Gastrocnemius medialis (tissue), 4 donors: ENCODE measurements around the gene CCNI2. TPM values are rescaled to one million over a fixed set of nuclear protein-coding genes. Genes with fewer than 3 reads are reported as not detected.

Experiments used
- ATAC-seq, 2 donors: fragments of 150-250 bp; one replicate each; pipeline ENCODE4 v1.9.1; 2016
- DNase-seq, 2 donors: peaks; one replicate each; pipeline ENCODE4 v3.0.0-alpha.2; 2019
- H3K27ac ChIP-seq, 4 donors: fragments of 200-600 bp; sonication (generic); 1 replicate in 1 of 4; 2 replicates in 3 of 4; pipeline ENCODE4 v1.5.1; 2016 to 2018; ENCODE audit warnings: mild to moderate bottlenecking in 2 of 4, moderate library complexity in 1 of 4
- H3K27me3 ChIP-seq, 3 donors: fragments of 200-600 bp; sonication (generic) in 2 of 3; 1 replicate in 1 of 3; 2 replicates in 2 of 3; pipeline versions ENCODE4 v1.5.1 to v1.6.0; 2016 to 2019; ENCODE audit warnings: mild to moderate bottlenecking in 1 of 3, moderate library complexity in 1 of 3
- H3K36me3 ChIP-seq, 2 donors: fragments of 200-600 bp; sonication (generic) in 1 of 2; one replicate each; pipeline ENCODE4 v1.5.1; 2017 to 2018
- H3K4me1 ChIP-seq, 2 donors: fragments of 200-600 bp; sonication (generic) in 1 of 2; one replicate each; pipeline ENCODE4 v1.5.1; 2016 to 2017; ENCODE audit warnings: mild to moderate bottlenecking in 2 of 2
- H3K4me3 ChIP-seq, 4 donors: fragments of 200-600 bp; sonication (generic) in 3 of 4; 1 replicate in 1 of 4; 2 replicates in 3 of 4; pipeline ENCODE4 v1.5.1; 2016 to 2019; ENCODE audit warnings: mild to moderate bottlenecking in 2 of 4
- H3K9me3 ChIP-seq, 3 donors: fragments of 200-600 bp; sonication (generic) in 2 of 3; 1 replicate in 1 of 3; 2 replicates in 2 of 3; pipeline ENCODE4 v1.5.1; 2016 to 2019
- POLR2A ChIP-seq, 2 donors: fragments of 450-650 bp; IDR thresholded peaks; one replicate each; pipeline ENCODE4 v1.6.1; 2017; ENCODE audit warnings: antibody characterized with exemption in 2 of 2, mild to moderate bottlenecking in 2 of 2, moderate library complexity in 2 of 2
- in situ Hi-C, 4 donors: fragments of 200-750 bp; cut with MboI; loops; one replicate each; pipeline versions ENCODE4 v1.15.0 to v1.8.0; 2017; ENCODE audit warnings: low sequenced_read_pairs in 4 of 4
- intact Hi-C: fragments of 100-400 bp; cut with DNase I; formaldehyde crosslinking; loops from one replicate; pipeline ENCODE4 v1.15.1; 2023; ENCODE audit warnings: low total_unique reads
- total RNA-seq, 4 donors: library from RNA; depleted of rRNA; stranded (reverse); fragments of >200 nt; gene quantifications; one replicate each; pipeline versions ENCODE4 v1.1.0 to v1.2.3, GENCODE V29; 2016
- TF ChIP-seq, protein P1 (sequence below), 5 experiments: fragments of 450-650 bp in 3 of 5; fragments of 200-600 bp in 2 of 5; sonication (generic) in 2 of 5; IDR thresholded peaks in 4 of 5; conservative IDR thresholded peaks in 1 of 5; 1 replicate in 4 of 5; 2 replicates in 1 of 5; pipeline ENCODE4 v1.5.1; 2016 to 2019; ENCODE audit warnings: antibody characterized with exemption in 5 of 5, mild to moderate bottlenecking in 3 of 5, moderate library complexity in 3 of 5

Gene CCNI2
- total RNA-seq, 4 donors from 2014 or later, result not detected

DNA sequence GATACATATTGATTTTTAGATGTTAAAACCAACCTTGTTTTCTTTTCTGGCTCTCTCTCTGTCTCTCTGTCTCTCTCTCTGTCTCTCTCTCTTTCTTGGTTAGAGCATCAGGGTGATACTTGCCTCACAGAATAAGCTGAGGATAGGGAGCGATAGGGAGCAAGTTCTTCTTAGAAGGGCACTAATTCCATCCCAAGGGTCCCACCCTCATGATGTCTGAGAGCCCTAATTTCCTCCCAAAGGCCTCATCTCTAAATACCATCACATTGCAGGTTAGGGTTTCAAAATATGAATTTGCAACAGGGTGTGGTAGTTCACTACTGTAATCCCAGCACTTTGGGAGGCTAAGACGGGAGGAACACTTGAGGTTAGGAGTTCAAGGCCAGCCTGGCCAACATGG is 5.1 kb upstream of the CCNI2 start:
- intact Hi-C loops (no loop called here), in situ Hi-C loops (loop anchor here in 1 of 4 donors (10.0 kb wide), 1 partner anchor 83 kb away; no protein-coding TSS in a partner anchor)
- TF ChIP-seq POLR2A (IDR thresholded peaks at IDR 0.05), result no peak
- TF ChIP-seq, protein P1, sequence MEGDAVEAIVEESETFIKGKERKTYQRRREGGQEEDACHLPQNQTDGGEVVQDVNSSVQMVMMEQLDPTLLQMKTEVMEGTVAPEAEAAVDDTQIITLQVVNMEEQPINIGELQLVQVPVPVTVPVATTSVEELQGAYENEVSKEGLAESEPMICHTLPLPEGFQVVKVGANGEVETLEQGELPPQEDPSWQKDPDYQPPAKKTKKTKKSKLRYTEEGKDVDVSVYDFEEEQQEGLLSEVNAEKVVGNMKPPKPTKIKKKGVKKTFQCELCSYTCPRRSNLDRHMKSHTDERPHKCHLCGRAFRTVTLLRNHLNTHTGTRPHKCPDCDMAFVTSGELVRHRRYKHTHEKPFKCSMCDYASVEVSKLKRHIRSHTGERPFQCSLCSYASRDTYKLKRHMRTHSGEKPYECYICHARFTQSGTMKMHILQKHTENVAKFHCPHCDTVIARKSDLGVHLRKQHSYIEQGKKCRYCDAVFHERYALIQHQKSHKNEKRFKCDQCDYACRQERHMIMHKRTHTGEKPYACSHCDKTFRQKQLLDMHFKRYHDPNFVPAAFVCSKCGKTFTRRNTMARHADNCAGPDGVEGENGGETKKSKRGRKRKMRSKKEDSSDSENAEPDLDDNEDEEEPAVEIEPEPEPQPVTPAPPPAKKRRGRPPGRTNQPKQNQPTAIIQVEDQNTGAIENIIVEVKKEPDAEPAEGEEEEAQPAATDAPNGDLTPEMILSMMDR (IDR thresholded peaks at IDR 0.05 in 4 of 5, conservative IDR thresholded peaks at IDR 0.05 in 1 of 5), result no peak
- no peak overlapping the region for H3K4me3 ChIP-seq
- no peaks in the 10 kb centered on the region for H3K4me1 ChIP-seq
- no peaks in the 10 kb centered on the region for H3K36me3 ChIP-seq
- DNase-seq, result no peak
- no peak overlapping the region for H3K27ac ChIP-seq
- no peak for ATAC-seq
- H3K9me3 ChIP-seq, result no peaks in the 10 kb centered on the region
- H3K27me3 ChIP-seq, result peaks cover 25 to 30% (median 26%) of the 10 kb centered on the region in 3 donors

GRCh38 chr5:132742626-132743025 is 4.6 kb upstream of the CCNI2 start:
- no peak overlapping the region for H3K27ac ChIP-seq
- no peaks in the 10 kb centered on the region for H3K36me3 ChIP-seq
- peaks cover 28 to 33% (median 31%) of the 10 kb centered on the region in 3 donors for H3K27me3 ChIP-seq
- DNase-seq, result no peak
- TF ChIP-seq, protein P1 (IDR thresholded peaks at IDR 0.05 in 4 of 5, conservative IDR thresholded peaks at IDR 0.05 in 1 of 5), result no peak
- no peak for TF ChIP-seq POLR2A (IDR thresholded peaks at IDR 0.05)
- intact Hi-C loops (no loop called here), in situ Hi-C loops (loop anchor here in 1 of 4 donors (10.0 kb wide), 1 partner anchor 82 kb away; no protein-coding TSS in a partner anchor)
- no peaks in the 10 kb centered on the region for H3K9me3 ChIP-seq
- no peak for ATAC-seq
- H3K4me3 ChIP-seq, result no peak overlapping the region
- H3K4me1 ChIP-seq, result no peaks in the 10 kb centered on the region

GRCh38 chr5:132744659-132745058 is 2.6 kb upstream of the CCNI2 start:
- intact Hi-C loops (no loop called here), in situ Hi-C loops (loop anchor here in 1 of 4 donors (10.0 kb wide), 1 partner anchor 80 kb away; no protein-coding TSS in a partner anchor)
- Histone ChIP-seq H3K36me3 (no peaks in the 10 kb centered on the region), H3K4me3 (no peak overlapping the region), H3K27me3 (peaks cover 28 to 37% (median 37%) of the 10 kb centered on the region in 3 donors), H3K9me3 (no peaks in the 10 kb centered on the region), H3K27ac (no peak overlapping the region), H3K4me1 (no peaks in the 10 kb centered on the region)
- ATAC-seq (no peak), DNase-seq (no peak)
- TF ChIP-seq, protein P1 (IDR thresholded peaks at IDR 0.05 in 4 of 5, conservative IDR thresholded peaks at IDR 0.05 in 1 of 5), result no peak
- TF ChIP-seq POLR2A (IDR thresholded peaks at IDR 0.05), result no peak

DNA sequence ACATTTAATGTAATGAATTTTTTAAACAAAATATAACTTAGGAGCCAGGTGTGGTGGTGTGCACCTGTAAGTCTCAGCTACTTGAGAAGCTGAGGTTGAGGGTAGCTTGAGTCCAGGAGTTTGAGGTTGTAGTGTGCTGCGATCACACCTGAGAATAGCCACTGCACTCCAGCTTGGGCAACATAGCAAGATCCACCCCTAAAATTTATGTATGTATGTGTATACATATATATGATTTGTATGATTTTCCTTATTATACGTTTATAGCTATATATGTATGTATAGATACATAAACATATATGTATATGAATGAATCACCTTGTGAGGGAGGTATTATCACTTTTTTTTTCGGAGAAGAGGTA is 653 bp upstream of the CCNI2 start:
- intact Hi-C loops (loop anchor here (2.0 kb wide), 1 partner anchor 74 kb away; no protein-coding TSS in a partner anchor), in situ Hi-C loops (loop anchor here in 1 of 4 donors (10.0 kb wide), 1 partner anchor 78 kb away; no protein-coding TSS in a partner anchor)
- Histone ChIP-seq H3K27ac (no peak overlapping the region), H3K27me3 (peaks cover 28 to 37% (median 37%) of the 10 kb centered on the region in 3 donors), H3K4me3 (peak overlapping the region in 1 of 4 donors; percentile 42), H3K9me3 (no peaks in the 10 kb centered on the region), H3K4me1 (peaks cover 0 to 2% of the 10 kb centered on the region in 2 donors), H3K36me3 (no peaks in the 10 kb centered on the region)
- DNase-seq (no peak), ATAC-seq (no peak)
- TF ChIP-seq POLR2A (IDR thresholded peaks at IDR 0.05), result no peak
- TF ChIP-seq, protein P1 (IDR thresholded peaks at IDR 0.05 in 4 of 5, conservative IDR thresholded peaks at IDR 0.05 in 1 of 5), result no peak
